Subcutaneous adipose tissue (tissue), 4 donors: ENCODE measurements around the gene AMIGO1. TPM values are rescaled to one million over a fixed set of nuclear protein-coding genes. Genes with fewer than 3 reads are reported as not detected.

ENCODE experiments used
- CTCF ChIP-seq: fragments of 450-650 bp; IDR thresholded peaks from one replicate; pipeline ENCODE4 v1.5.1; 2016; ENCODE audit warnings: low read depth, mild to moderate bottlenecking, control low read depth, antibody characterized with exemption, moderate library complexity
- total RNA-seq, 4 donors: library from RNA; depleted of rRNA; stranded (reverse); fragments of >200 nt; gene quantifications; one replicate each; pipeline ENCODE4 v1.1.0, GENCODE V29; 2016

Gene AMIGO1
- total RNA-seq, 4 donors from 2014 or later = 2.6 to 5.4 (median 3.4) TPM

GRCh38 chr1:109470245-109470644 lies 39.3 kb downstream of the AMIGO1 start:
- TF ChIP-seq CTCF = no peak

GRCh38 chr1:109468903-109469302 lies 40.6 kb downstream of the AMIGO1 start:
- no peak for TF ChIP-seq CTCF

- no peak for TF ChIP-seq CTCF
These were observed 41.5 kb downstream of the AMIGO1 start for GRCh38 chr1:109468061-109468460.

- TF ChIP-seq CTCF = no peak
These were observed 42.2 kb downstream of the AMIGO1 start for GRCh38 chr1:109467301-109467777.

GRCh38 chr1:109466452-109467300 lies 42.9 kb downstream of the AMIGO1 start, which contains the start of gene SYPL2:
SYPL2 (plus strand) TSS chr1:109466546; CDS start chr1:109466844, 298 bp downstream.
- TF ChIP-seq CTCF = no peak

- no peak for TF ChIP-seq CTCF
These were observed 43.4 kb downstream of the AMIGO1 start for GRCh38 chr1:109466125-109466451.

- TF ChIP-seq CTCF = no peak
These were observed 51.7 kb downstream of the AMIGO1 start for GRCh38 chr1:109457819-109458218.
